ENCODE results near the gene MST1. TPM values are rescaled to one million over a fixed set of nuclear protein-coding genes. Genes with fewer than 3 reads are reported as not detected.

The MST1 gene
- total and polyA plus RNA-seq, 9 of the 15 experiments (the other 6 are each of a cell fraction or from before 2014, with no cell fraction given): 0.08 to 1.8 (median 0.40) TPM

GRCh38 chr3:49689046-49689907 lies at the start of gene MST1, which contains the start of gene RNF123 (continued):
- no peak for TF ChIP-seq TFE3 (CRISPR knock-in tag; IDR thresholded peaks at IDR 0.05)
- 0 out of 2 replicates have a peak, but pooled peaks have one; percentile 39 for TF ChIP-seq ZNF766 (CRISPR knock-in tag; conservative IDR thresholded peaks at IDR 0.05)
- no peak for TF ChIP-seq HEY1 (CRISPR knock-in tag; IDR thresholded peaks at IDR 0.05; ENCODE audit: borderline replicate concordance)
- TF ChIP-seq ZNF134 (CRISPR knock-in tag; conservative IDR thresholded peaks at IDR 0.05): no peak
- TF ChIP-seq PKNOX1 (IDR thresholded peaks at IDR 0.05): no peak
- no peak for TF ChIP-seq RFX1 (IDR thresholded peaks at IDR 0.05)
- peak; percentile 41; the same call in 1 of the 2 replicates for TF ChIP-seq GMEB1 (CRISPR knock-in tag; IDR thresholded peaks at IDR 0.05)
- TF ChIP-seq FOXP1 (CRISPR knock-in tag; IDR thresholded peaks at IDR 0.05): peak; percentile 22; the same call in 1 of the 2 replicates
- TF ChIP-seq ZBTB34 (CRISPR knock-in tag; IDR thresholded peaks at IDR 0.05): no peak
- TF ChIP-seq TEAD1 (CRISPR knock-in tag; IDR thresholded peaks at IDR 0.05): 0 out of 4 replicates have a peak, but pooled peaks have one; percentile 19 to 38
- no peak for TF ChIP-seq SRSF3 (IDR thresholded peaks at IDR 0.05; ENCODE audit: insufficient read depth, low read length)
- TF ChIP-seq MLX (CRISPR knock-in tag; conservative IDR thresholded peaks at IDR 0.05): no peak
- no peak for TF ChIP-seq NR0B1 (IDR thresholded peaks at IDR 0.05; ENCODE audit: partially characterized antibody)
- no peak for TF ChIP-seq ZNF165 (CRISPR knock-in tag; IDR thresholded peaks at IDR 0.05; ENCODE audit: borderline replicate concordance)
- TF ChIP-seq E2F6 (IDR thresholded peaks at IDR 0.05; ENCODE audit: borderline replicate concordance in 1 of 2, extremely low read depth in 1 of 2, insufficient read depth in 1 of 2, insufficient read length in 1 of 2, low read depth in 1 of 2, low read length in 1 of 2, poor library complexity in 1 of 2, severe bottlenecking in 1 of 2): no peak
